Measurements from ENCODE around the gene TBC1D2.

The TBC1D2 gene

DNA sequence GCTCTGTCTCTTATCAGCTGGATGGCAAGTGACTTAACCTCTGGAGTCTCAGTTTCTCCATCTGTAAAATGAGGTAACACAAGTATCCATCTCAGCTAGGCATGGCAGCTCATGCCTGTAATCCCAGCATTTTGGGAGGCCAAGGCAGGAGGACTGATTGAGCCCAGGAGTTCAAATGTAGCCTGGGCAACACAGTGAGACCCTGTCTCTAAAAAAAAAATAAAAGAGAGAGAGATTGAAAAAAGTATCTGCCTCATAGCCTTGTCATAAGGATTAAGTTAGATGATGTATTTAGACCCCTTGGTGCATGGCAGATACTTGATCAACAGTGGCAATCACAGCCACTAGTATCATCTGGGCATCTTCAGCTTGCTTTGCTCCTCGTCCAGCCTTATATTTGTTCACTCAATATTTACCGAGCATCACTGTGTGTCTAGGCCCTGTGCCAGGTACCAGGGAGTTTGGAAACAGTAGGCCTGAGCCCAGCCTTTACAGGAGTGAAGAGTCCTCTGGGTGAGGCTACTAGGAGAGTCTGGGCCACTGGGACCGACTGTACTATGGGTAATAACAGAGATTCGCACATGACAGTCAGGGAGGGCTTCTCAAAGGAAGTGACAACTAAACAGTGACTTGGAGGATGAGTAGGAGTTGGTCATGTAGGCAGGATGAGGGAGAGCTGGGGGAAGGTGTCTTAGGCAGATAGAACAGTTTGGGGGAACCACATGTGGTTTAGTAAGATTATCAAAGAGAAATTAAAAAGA is 97.2 kb downstream of the TBC1D2 start:
- H3K4me3 ChIP-seq (replicated peaks; ENCODE audit: low read depth, low read length) = no peak overlapping the region
- TF ChIP-seq, protein P1, sequence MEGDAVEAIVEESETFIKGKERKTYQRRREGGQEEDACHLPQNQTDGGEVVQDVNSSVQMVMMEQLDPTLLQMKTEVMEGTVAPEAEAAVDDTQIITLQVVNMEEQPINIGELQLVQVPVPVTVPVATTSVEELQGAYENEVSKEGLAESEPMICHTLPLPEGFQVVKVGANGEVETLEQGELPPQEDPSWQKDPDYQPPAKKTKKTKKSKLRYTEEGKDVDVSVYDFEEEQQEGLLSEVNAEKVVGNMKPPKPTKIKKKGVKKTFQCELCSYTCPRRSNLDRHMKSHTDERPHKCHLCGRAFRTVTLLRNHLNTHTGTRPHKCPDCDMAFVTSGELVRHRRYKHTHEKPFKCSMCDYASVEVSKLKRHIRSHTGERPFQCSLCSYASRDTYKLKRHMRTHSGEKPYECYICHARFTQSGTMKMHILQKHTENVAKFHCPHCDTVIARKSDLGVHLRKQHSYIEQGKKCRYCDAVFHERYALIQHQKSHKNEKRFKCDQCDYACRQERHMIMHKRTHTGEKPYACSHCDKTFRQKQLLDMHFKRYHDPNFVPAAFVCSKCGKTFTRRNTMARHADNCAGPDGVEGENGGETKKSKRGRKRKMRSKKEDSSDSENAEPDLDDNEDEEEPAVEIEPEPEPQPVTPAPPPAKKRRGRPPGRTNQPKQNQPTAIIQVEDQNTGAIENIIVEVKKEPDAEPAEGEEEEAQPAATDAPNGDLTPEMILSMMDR (IDR thresholded peaks at IDR 0.05; ENCODE audit: low read depth, low read length, missing control alignments) = no peak
- no peak for DNase-seq (ENCODE audit: extremely low read depth, low read depth)

DNA sequence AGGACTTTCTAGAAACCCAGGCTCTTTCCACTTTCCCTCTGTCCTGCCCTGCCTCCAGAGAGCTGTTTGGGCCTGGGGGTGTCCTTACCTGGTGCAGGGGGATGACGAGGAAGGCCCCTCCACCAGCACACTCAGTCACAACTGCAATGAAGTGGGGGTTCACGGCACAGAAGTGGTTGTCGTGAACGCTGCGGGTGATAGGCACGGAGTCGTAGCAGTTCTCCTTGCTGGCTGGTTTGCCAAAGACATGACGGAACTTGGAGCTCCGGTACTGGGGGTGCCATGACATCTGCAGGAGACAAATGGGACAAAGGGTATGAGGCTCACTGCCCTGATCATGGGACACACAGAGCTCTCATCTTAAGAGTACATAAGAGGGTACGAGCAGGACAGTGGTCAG is 98.1 kb downstream of the TBC1D2 start:
- H3K4me3 ChIP-seq (replicated peaks; ENCODE audit: low read depth, low read length) = no peak overlapping the region
- no peak for DNase-seq (ENCODE audit: extremely low read depth, low read depth)
- TF ChIP-seq, protein P1 (IDR thresholded peaks at IDR 0.05; ENCODE audit: low read depth, low read length, missing control alignments) = no peak

DNA sequence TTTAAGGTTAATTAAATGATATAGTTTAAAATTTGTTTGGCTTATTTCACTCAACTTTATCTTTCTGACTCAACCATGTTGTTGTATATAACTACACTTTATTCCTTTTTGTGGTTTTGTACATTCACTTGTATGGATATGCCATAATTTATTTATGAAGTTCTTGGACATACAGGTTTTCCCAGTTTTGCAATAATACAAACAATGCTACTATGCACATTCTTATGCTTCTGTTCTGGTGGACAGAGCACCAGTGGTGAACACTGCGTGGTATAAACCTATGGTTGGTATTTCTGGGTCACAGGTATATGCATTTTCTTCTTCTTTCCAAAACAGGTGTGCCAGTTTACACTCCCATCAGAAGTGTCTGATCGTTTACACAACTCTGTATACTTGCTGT is 100.8 kb downstream of the TBC1D2 start:
- no peak overlapping the region for H3K4me3 ChIP-seq (replicated peaks; ENCODE audit: low read depth, low read length)
- DNase-seq (ENCODE audit: extremely low read depth, low read depth) = no peak
- TF ChIP-seq, protein P1 (IDR thresholded peaks at IDR 0.05; ENCODE audit: low read depth, low read length, missing control alignments) = no peak

DNA sequence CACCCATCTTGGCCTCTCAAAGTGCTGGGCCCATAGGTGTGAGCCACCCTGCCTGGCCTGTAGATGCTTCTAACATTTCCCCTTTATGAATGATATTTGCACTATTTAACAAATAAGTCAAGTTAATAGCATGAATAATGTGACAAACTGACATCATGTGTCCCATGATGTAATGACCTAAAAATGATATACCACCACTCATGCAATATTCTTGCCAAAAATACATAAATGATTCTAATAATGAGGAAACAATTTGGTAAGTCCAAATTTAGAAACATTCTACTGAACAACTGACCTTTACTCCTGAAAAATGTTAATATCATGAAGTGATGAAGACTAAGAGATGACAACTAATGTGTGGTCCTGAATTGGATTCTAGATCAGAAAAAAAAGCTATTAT is 102.9 kb downstream of the TBC1D2 start:
- H3K4me3 ChIP-seq (replicated peaks; ENCODE audit: low read depth, low read length) = no peak overlapping the region
- TF ChIP-seq, protein P1 (IDR thresholded peaks at IDR 0.05; ENCODE audit: low read depth, low read length, missing control alignments) = no peak
- DNase-seq (ENCODE audit: extremely low read depth, low read depth) = no peak

DNA sequence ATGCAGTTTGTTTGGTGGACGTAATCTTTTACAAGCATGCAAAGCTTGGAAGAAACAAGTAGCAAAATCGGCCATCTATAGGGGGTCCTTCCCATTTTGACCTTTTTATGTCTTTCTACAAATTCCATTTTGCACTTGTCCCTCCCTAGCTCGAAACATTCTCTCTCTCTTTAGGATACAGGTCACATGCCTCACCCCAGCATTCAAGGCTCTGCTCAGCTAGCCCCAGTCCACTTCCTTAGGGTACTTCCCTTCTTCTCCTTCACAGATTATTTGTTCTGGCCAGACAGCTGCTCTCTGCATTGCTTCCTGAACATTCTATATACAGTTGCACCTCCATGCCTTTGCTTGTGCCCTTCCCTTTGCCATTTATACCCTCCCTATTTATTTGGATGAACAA is 104.7 kb downstream of the TBC1D2 start:
- DNase-seq (ENCODE audit: extremely low read depth, low read depth) = no peak
- no peak overlapping the region for H3K4me3 ChIP-seq (replicated peaks; ENCODE audit: low read depth, low read length)
- TF ChIP-seq, protein P1 (IDR thresholded peaks at IDR 0.05; ENCODE audit: low read depth, low read length, missing control alignments) = no peak

DNA sequence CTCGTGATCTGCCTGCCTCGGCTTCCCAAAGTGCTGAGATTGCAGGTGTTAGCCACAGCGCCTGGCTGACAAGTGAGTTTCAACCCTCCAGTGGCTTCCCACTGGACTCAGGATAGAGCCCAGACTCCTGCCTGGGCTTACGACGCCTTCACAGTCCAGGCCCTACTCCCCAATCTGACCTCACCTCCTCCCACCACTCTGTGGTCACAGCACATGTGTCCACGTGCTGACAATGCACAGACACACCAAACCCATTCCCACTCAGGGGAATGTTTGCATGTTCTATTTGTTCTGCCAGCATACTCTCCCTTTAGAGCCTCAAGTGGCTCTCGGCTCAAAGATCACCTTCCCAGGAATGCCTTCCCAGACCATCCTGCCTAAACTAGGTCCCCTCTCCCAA is 105.3 kb downstream of the TBC1D2 start:
- H3K4me3 ChIP-seq (replicated peaks; ENCODE audit: low read depth, low read length) = no peak overlapping the region
- no peak for DNase-seq (ENCODE audit: extremely low read depth, low read depth)
- TF ChIP-seq, protein P1 (IDR thresholded peaks at IDR 0.05; ENCODE audit: low read depth, low read length, missing control alignments) = no peak

DNA sequence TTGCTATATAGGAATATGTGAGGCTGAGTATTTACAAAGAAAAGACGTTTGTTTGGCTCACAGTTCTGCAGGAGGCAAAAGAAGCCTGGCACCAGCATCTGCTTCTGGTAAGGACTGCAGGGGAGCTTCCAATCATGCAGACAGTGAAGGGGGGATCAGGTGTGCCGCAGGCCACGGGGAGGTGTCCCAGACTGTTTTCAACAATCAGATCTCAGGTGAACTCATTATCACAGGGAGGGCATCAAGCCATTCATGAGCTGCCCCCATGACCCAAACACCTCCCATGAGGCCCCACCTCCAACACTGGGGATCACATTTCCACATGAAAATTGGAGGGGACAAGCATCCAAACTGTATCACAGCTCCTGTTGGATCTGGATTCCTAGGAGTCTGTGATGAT is 106.0 kb downstream of the TBC1D2 start:
- TF ChIP-seq, protein P1 (IDR thresholded peaks at IDR 0.05; ENCODE audit: low read depth, low read length, missing control alignments) = no peak
- DNase-seq (ENCODE audit: extremely low read depth, low read depth) = no peak
- no peak overlapping the region for H3K4me3 ChIP-seq (replicated peaks; ENCODE audit: low read depth, low read length)

All from HFF-Myc (cell line).